Gastroesophageal sphincter (tissue), 3 donors: Measurements from ENCODE around the gene SMIM45.

Source experiments
- CTCF ChIP-seq, 4 experiments: fragments of 200-600 bp in 2 of 4; fragments of 450-650 bp in 2 of 4; sonication (generic) in 1 of 4; IDR thresholded peaks; one replicate each; pipeline ENCODE4 v1.5.1; 2017 to 2019; ENCODE audit warnings: antibody characterized with exemption in 4 of 4, mild to moderate bottlenecking in 2 of 4, moderate library complexity in 2 of 4
- POLR2A ChIP-seq, 2 donors: fragments of 450-650 bp; IDR thresholded peaks; one replicate each; pipeline ENCODE4 v1.6.1; 2017; ENCODE audit warnings: antibody characterized with exemption in 2 of 2, mild to moderate bottlenecking in 2 of 2, moderate library complexity in 1 of 2
- POLR2AphosphoS5 ChIP-seq: sonication (generic); formaldehyde crosslinking; IDR thresholded peaks from one replicate; pipeline ENCODE4 v1.6.1; 2017; ENCODE audit warnings: antibody characterized with exemption

DNA sequence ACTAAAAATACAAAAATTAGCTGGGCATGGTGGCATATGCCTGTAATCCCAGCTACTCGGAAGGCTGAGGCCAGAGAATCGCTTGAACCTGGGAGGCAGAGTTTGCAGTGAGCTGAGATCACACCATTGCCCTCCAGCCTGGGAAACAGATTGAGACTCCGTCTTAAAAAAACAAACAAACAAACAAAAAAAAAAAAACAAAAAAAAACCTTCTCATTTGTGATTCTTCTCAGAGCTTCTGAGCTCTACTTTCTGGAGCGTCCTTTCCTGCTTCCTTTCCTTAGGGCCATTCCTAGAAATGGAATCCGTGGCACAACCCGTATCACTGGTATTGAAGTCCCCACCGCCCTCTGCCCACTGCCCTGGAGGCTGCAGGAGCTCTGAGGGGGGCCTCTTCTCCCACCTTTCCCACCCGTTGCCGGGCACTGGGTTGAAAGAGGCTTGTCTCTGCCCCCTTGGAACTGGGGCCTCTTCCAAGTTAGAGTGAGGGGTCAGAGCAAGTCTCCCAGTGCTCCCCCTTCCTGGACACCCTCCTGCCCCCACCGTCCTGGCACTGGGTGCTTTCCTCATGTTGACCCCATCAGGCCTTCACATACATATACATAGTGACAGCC, 35.1 kb upstream of the SMIM45 start:
- no peak for TF ChIP-seq CTCF (IDR thresholded peaks at IDR 0.05)
- no peak for TF ChIP-seq POLR2A (IDR thresholded peaks at IDR 0.05)
- TF ChIP-seq POLR2AphosphoS5, result no peak
